HG03196 (cell line): ENCODE data around the gene PTCHD1.

Experiments used
- ATAC-seq: cut with Tn5 transposase; IDR thresholded peaks from one replicate; pipeline ENCODE4 v1.9.1; 2021; ENCODE audit not compliant: unreplicated experiment

Gene PTCHD1

GRCh38 chrX:23394421-23394820, 59.8 kb downstream of the PTCHD1 start:
- ATAC-seq, result no peak

GRCh38 chrX:23396263-23396662, 61.6 kb downstream of the PTCHD1 start:
- no peak for ATAC-seq

DNA sequence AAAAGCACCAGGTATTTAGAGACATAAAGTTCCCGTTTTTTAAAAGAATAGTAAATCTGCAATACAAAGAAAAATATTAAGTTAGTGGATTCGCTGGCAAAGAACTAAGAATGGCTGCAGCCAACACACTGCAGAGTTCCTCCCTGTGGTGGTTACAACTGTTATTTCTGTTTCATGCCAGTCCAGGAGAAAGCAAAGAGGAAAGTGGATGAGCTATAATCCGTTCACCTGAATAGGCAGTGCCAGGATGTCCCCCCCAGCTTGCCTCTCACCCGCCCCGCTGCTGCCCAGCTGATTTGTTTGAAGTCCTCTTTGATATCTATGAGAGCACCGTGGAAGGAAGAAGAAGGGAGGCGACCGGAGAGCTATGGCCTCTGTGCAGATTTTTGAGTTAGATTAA, 63.9 kb downstream of the PTCHD1 start:
- no peak for ATAC-seq

GRCh38 chrX:23403849-23404248, 69.2 kb downstream of the PTCHD1 start:
- ATAC-seq, result no peak

GRCh38 chrX:23422912-23423311, 88.3 kb downstream of the PTCHD1 start:
- ATAC-seq, result no peak

DNA sequence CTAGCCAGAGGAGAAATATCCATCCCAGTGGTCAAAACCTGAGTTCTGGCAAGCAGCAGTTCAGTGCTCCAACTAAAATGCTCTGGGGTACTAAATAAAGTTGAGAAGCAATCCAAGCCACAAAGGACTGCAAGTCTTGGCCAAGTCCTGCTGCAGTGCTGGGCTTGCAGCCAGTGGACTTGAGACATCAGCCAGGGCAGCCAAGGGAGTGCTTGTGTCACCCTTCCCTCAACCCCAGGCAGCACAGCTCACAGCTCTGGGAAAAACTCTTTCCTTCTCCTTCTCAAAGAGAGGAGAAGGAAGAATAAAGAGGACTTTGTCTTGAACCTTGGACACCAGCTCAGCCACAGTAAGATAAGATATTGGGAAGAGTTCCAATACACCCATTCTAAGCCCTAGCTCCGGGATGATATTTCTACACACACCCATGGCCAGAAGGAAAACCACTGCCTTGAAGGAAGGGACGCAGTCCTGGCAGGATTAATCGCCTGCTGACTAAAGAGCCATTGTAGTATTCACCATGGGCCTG, 99.8 kb downstream of the PTCHD1 start:
- ATAC-seq, result no peak

- no peak for ATAC-seq
These were observed 100.5 kb downstream of the PTCHD1 start for GRCh38 chrX:23435108-23435507.

DNA sequence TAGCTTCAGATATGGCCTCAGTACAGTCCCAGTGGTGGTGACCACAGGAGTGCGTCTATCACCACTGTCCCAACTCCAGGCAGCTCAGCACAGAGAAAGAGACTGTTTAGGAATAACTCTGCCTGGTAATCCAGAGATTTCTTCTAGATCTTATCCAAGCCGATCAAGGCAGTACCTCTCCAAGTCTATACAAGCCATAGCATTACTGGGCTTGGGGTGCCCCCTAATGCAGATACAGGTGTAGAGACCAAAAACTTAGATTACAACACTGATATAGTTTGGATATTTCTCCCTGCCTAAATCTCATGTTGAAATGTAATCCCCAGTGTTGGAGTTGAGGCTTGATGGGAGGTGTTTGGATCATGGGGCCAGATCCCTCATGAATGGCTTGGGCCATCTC, 100.9 kb downstream of the PTCHD1 start:
- no peak for ATAC-seq

DNA sequence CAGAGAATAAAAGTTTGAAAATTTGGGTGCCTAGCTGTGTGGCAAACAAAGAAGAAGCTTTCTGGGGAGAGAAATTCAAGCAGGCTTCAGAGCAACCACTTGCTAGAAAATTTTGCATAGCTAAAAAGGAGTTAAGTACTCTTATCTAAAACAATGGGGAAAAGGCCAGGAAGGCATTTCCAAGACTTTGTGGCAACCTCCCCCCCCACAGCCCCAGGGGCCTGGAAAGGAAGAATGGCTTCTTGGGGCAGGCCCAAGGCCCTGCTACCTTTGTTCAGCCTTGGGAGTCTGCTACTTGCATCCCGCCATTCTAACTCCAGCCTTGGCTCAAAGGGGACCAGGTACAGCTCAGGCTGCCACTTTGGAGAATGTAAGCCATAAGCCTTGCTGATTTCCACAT, 102.2 kb downstream of the PTCHD1 start:
- no peak for ATAC-seq

DNA sequence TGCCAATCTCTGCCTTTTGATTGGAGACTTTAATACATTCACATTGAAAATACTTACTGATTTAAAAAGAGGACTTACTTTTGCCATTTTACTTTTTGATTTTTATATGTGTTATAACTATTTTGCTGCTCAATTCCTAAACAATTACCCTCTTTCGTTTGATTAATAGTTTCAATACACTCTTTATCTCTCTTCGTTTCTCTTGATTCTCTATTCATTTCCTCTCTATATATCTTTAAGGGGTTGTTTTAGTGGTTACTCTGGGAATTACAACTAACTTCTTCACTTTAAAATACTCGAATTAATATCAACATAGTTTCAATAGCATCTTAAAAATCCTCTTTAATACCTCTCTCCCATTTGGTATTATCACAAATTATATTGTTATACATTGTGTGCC, 116.6 kb downstream of the PTCHD1 start:
- ATAC-seq, result no peak
